NOMO-1 (cell line): ENCODE measurements around the gene KRT6A.

ENCODE experiments used
- DNase-seq, 2 experiments: peaks; one replicate each; lab custom pipeline; 2025; ENCODE audit not compliant: unreplicated experiment in 2 of 2; lab: John Stamatoyannopoulos, UW

Gene KRT6A

DNA sequence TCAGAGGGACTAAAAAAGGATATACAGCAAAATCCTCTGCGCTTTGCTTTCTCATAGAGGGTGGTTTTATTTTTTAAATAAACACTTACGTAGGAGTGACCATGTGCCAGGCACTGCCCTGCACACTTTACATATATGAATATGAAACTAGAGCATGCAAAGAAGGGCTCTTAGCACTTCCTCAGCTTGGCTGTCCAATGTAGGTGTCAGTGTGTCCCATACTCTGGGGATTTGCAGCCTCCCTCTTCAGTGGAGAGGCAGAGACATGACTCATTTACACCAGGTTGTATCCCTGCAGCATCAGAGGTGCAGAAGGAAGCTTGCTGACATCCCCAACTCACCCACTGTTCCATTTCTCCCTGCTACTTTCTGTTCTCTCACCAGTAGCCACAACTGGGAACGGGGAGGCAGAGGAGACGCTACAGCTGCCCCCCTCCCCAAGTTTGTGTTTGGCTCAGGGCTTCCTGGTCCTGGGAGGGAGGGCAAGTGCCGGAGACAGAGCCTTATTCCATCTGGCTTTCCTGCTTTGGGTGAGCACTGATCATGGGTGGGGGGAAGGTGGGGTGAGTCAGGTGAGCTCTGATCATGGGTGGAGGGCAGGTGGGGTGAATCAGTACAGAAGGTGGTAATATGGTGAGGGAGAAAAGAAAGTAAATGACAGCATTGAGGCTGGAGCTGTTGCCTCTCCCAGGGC, 32.0 kb upstream of the KRT6A start:
- no peak for DNase-seq

GRCh38 chr12:52524241-52524897, 31.3 kb upstream of the KRT6A start:
- no peak for DNase-seq

DNA sequence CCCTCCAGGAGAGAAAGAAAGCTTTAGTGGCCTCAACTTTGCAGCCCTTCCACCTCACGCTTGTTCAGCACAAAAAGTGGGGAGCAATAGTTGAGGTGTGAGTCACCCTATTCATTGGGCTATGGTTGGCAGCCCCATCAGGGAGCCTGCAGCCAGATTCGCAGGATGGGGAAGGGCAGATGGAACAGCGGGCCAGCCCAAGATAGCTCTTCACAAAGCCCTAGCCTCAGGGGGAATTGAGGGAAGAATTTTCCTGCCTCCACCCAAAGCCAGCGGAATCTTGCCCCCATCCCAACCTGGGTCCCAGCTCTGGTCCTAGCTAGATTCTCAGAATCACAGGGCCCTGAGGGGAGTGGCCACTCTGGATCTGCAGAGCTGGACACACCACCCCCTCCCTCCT, 30.8 kb upstream of the KRT6A start:
- DNase-seq: no peak

- no peak for DNase-seq
Observed at GRCh38 chr12:52522346-52523011, 29.4 kb upstream of the KRT6A start.

DNA sequence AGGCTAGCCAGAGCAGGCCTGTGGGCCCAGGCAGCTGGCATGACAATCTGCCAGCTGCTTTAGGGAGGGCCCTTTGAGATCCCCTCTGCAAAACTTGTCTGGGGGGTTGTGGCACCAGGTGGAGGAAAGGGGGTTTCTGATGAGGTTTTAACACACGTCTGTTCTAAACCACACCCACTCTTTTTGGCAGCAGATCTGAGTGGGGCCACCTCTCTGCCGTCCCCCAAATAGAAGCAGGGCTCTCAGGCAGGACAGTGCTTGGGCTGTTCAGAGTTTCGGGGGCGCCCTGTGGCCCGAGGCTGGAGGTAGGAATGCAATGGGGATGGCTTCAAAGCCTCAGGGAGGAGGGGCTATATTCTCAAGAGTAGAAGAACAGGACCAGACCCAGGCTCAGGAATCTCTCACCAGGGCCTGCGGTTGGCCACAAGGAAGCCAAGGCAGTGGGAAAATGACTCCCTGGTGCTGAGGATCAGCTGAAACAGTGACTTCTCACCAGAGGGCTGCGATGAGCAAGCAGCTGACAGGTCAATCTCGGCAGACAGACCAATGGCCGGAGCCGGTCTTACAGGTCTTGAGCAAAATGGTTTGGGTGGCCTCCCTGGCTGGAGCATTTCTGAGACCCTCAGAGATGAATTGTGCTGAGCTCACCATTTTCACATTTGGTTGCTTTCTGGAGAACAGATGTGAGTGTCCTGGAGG, 28.7 kb upstream of the KRT6A start:
- DNase-seq: no peak

GRCh38 chr12:52521175-52521567, 28.1 kb upstream of the KRT6A start:
- DNase-seq: no peak

- DNase-seq: no peak
Observed at GRCh38 chr12:52519826-52520662, 27.0 kb upstream of the KRT6A start, which contains the start of gene KRT5. Gene KRT5, minus strand, starts transcription at chr12:52520394. Its CDS starts 98 bp downstream, at chr12:52520296.

DNA sequence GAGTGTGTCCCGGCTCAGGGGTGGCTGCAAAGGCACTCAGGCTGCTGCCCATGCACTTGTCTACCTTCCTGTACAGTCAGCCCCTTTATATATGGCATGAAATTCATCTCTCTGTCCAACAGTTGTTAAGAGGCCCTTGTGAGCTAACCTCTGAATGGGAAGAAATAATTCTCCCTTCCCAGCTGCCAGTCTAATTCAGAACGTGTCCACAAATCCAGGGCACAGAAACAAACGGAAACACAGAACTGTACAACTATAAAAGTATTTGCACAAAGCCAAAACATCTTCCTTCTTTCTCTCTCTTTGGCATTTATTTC, 26.3 kb upstream of the KRT6A start:
- DNase-seq: no peak

- no peak for DNase-seq
Observed at GRCh38 chr12:52518574-52519386, 25.7 kb upstream of the KRT6A start.

DNA sequence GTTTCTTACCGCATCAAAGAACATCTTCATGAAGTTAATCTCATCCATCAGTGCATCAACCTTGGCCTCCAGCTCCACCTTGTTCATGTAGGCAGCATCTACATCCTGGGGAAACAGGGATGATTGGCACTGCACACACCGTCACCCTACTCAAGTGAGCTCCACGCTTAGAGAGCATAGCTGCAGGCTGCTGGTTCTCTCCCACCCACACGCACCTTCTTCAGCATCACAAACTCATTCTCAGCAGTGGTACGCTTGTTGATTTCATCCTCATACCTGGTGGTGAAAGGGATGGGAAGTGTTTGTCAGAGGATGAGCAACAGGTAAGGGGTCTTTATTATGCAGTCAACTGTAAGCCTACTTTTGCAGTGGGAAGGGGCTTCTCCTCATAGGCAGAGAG, 24.8 kb upstream of the KRT6A start:
- DNase-seq: no peak

- no peak for DNase-seq
Observed at GRCh38 chr12:52517005-52517835, 24.2 kb upstream of the KRT6A start.

DNA sequence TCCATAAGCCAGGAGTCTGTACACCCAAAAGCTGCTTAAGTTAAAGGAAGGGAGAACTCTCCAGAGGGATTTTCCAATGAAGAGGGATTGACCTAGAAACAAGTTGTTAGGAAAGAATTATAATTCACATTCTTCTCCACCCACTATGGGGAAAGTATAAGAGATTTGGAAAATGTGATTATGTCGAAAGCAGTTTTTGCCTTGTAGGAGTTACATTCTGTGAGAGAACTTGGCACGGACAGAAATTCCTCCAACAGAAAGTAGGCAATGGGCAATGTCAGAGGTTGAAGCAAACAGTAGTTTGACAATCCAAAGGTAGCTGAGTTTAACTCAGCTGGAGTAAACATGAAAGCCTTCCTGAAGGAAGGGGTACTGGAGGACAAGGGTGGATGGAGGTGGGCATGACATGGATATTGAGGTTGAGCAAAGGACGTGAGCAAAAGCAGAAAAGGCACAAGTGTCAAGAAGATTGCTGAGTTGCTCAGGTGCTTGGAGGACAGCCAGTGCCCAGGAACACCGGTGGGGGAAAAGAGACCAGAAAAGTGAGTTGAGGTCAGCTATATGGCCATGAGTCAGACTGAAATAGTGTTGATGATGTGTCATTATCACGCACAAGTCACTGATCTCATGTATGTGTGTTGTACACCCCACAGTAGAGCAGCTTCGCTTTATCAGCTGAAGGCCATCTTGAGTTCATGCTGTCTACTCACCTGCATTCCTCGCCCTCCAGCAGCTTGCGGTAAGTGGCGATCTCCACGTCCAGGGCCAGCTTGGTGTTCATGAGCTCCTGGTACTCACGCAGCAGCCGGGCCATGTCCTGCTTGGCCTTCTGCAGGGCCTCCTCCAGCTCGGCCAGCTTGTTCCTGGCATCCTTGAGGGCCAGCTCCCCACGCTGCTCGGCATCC, 23.1 kb upstream of the KRT6A start:
- no peak for DNase-seq

- no peak for DNase-seq
Observed at GRCh38 chr12:52515319-52515646, 22.2 kb upstream of the KRT6A start.

GRCh38 chr12:52514471-52515318, 21.6 kb upstream of the KRT6A start:
- DNase-seq: no peak

DNA sequence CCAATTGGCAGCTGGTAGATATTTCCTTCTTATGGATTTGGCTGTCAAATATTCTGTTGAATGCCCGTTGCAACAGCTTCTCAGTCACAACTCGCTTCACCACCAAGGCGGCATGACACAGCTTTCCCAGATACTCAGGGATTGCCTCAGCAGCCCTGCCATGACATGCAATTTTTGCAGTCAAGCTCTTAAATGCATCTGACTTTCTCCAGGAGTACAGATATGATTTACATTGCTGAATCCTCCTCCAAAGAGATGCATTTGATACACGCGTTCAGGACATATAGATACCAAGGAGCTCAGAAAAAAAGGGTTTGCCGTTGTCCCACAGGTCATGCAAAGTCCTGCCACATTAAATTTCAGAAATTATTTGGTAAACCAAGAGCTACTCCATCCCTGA, 20.7 kb upstream of the KRT6A start:
- no peak for DNase-seq

GRCh38 chr12:52508211-52508610, 15.2 kb upstream of the KRT6A start:
- no peak for DNase-seq
